ENCODE measurements around the gene STARD9. TPM values are rescaled to one million over a fixed set of nuclear protein-coding genes. Genes with fewer than 3 reads are reported as not detected.
"Not testable (repeated sequence)": the region's sequence is repeated elsewhere in the genome, so short reads cannot be mapped to it uniquely, and the experiment has no call there.

STARD9 gene
- total RNA-seq, 1 donor from 2014 or later = 10.0 TPM

- Mint-ChIP-seq H3K27ac (peak within 1 kb of the TSS; percentile 97), H3K9me3 (no peaks in the 10 kb centered on the region), H3K4me1 (peaks cover 27% of the 10 kb centered on the region), H3K36me3 (peaks cover 6% of the 10 kb centered on the region), H3K4me3 (peak within 1 kb of the TSS; percentile 91), H3K27me3 (ENCODE audit: low read depth) (no peaks in the 10 kb centered on the region)
- no peak for TF ChIP-seq CTCF (IDR thresholded peaks at IDR 0.05; ENCODE audit: unreplicated experiment)
- DNase-seq (ENCODE audit: low spot score in 2 of 2, unreplicated experiment in 2 of 2) = peak; percentile 90 to 96
Measured at GRCh38 chr15:42548249-42549031, 27.0 kb upstream of the STARD9 start, which contains the start of the genes HAUS2 and LRRC57. HAUS2 (plus strand) TSS chr15:42548838; CDS start chr15:42548873, 35 bp downstream. LRRC57 (minus strand) TSS chr15:42548793; CDS start chr15:42548434, 359 bp downstream.

GRCh38 chr15:42549032-42549491 is 26.3 kb upstream of the STARD9 start:
- Mint-ChIP-seq H3K27ac (peak overlapping the region; percentile 97), H3K4me3 (peak overlapping the region; percentile 91), H3K9me3 (no peaks in the 10 kb centered on the region), H3K36me3 (peaks cover 2% of the 10 kb centered on the region), H3K4me1 (peaks cover 27% of the 10 kb centered on the region), H3K27me3 (ENCODE audit: low read depth) (no peaks in the 10 kb centered on the region)
- no peak for TF ChIP-seq CTCF (IDR thresholded peaks at IDR 0.05; ENCODE audit: unreplicated experiment)
- no peak for DNase-seq (ENCODE audit: low spot score in 2 of 2, unreplicated experiment in 2 of 2)

GRCh38 chr15:42549741-42550392 is 25.5 kb upstream of the STARD9 start:
- Mint-ChIP-seq H3K27me3 (ENCODE audit: low read depth) (no peaks in the 10 kb centered on the region), H3K36me3 (peaks cover 1% of the 10 kb centered on the region), H3K4me1 (peaks cover 27% of the 10 kb centered on the region), H3K4me3 (peak overlapping the region; percentile 91), H3K27ac (peak overlapping the region; percentile 62), H3K9me3 (no peaks in the 10 kb centered on the region)
- no peak for TF ChIP-seq CTCF (IDR thresholded peaks at IDR 0.05; ENCODE audit: unreplicated experiment)
- DNase-seq (ENCODE audit: low spot score in 2 of 2, unreplicated experiment in 2 of 2) = no peak

- Mint-ChIP-seq H3K9me3 (no peaks in the 10 kb centered on the region), H3K27ac (no peak overlapping the region), H3K4me3 (no peak overlapping the region), H3K36me3 (peaks cover 7% of the 10 kb centered on the region), H3K4me1 (peaks cover 10% of the 10 kb centered on the region), H3K27me3 (ENCODE audit: low read depth) (no peaks in the 10 kb centered on the region)
- TF ChIP-seq CTCF (IDR thresholded peaks at IDR 0.05; ENCODE audit: unreplicated experiment) = no peak
- DNase-seq (ENCODE audit: low spot score in 2 of 2, unreplicated experiment in 2 of 2) = no peak
Measured at GRCh38 chr15:42553554-42553953, 21.9 kb upstream of the STARD9 start.

GRCh38 chr15:42556550-42557207 is 18.7 kb upstream of the STARD9 start:
- not testable (repeated sequence) for H3K4me1 Mint-ChIP-seq; H3K9me3 Mint-ChIP-seq; DNase-seq (ENCODE audit: low spot score in 2 of 2, unreplicated experiment in 2 of 2); H3K27ac Mint-ChIP-seq; H3K27me3 Mint-ChIP-seq (ENCODE audit: low read depth); H3K4me3 Mint-ChIP-seq
- H3K36me3 Mint-ChIP-seq = peaks cover 20% of the 10 kb centered on the region
